Trophoblast cell (in vitro differentiated cells and primary cell): ENCODE measurements around the gene RAC2.

Experiments
- DNase-seq, 2 donors: peaks; one replicate each; pipeline ENCODE4 v3.0.0-alpha.2; 2016
- H2AFZ ChIP-seq: 2 replicates; pipeline ENCODE4 v1.6.1; 2013; ENCODE audit warnings: low read length, moderate library complexity, mild to moderate bottlenecking; ENCODE audit not compliant: insufficient read depth, poor library complexity
- H2AK5ac ChIP-seq: 2 replicates; pipeline ENCODE4 v1.6.1; 2013; ENCODE audit warnings: mild to moderate bottlenecking, low read length
- H2BK120ac ChIP-seq: 2 replicates; pipeline ENCODE4 v1.6.1; 2013; ENCODE audit warnings: low read length, mild to moderate bottlenecking, moderate library complexity; ENCODE audit not compliant: insufficient read depth, poor library complexity
- H2BK12ac ChIP-seq: 2 replicates; pipeline ENCODE4 v1.6.1; 2013; ENCODE audit warnings: mild to moderate bottlenecking, low read length, moderate library complexity
- H2BK5ac ChIP-seq: 2 replicates; pipeline ENCODE4 v1.6.1; 2013; ENCODE audit warnings: low read length, low read depth, moderate library complexity, mild to moderate bottlenecking; ENCODE audit not compliant: poor library complexity
- H3K14ac ChIP-seq: 2 replicates; pipeline ENCODE4 v1.6.1; 2013; ENCODE audit warnings: mild to moderate bottlenecking, low read length
- H3K18ac ChIP-seq: 2 replicates; pipeline ENCODE4 v1.6.1; 2013; ENCODE audit warnings: mild to moderate bottlenecking, low read length
- H3K23ac ChIP-seq: 2 replicates; pipeline ENCODE4 v1.6.1; 2013; ENCODE audit warnings: low read length
- H3K27ac ChIP-seq: 2 replicates; pipeline ENCODE4 v1.5.1; 2013; ENCODE audit warnings: low read depth, mild to moderate bottlenecking, inconsistent platforms, low read length, moderate library complexity
- H3K27me3 ChIP-seq: 2 replicates; pipeline ENCODE4 v1.6.1; 2013; ENCODE audit warnings: inconsistent platforms, mild to moderate bottlenecking, low read length, moderate library complexity; ENCODE audit not compliant: insufficient read depth
- H3K36me3 ChIP-seq, 2 experiments: 1 replicate in 1 of 2; 2 replicates in 1 of 2; pipeline ENCODE4 v1.6.1; 2013; ENCODE audit warnings: low read length in 2 of 2, mild to moderate bottlenecking in 2 of 2, moderate library complexity in 1 of 2; ENCODE audit not compliant: insufficient read depth in 2 of 2, control insufficient read depth in 1 of 2
- H3K4ac ChIP-seq: 2 replicates; pipeline ENCODE4 v1.6.1; 2013; ENCODE audit warnings: low read depth, mild to moderate bottlenecking, low read length, moderate library complexity
- H3K4me1 ChIP-seq, 2 experiments: 1 replicate in 1 of 2; 2 replicates in 1 of 2; pipeline ENCODE4 v1.6.1; 2013; ENCODE audit warnings: low read length in 2 of 2, mild to moderate bottlenecking in 2 of 2, moderate library complexity in 1 of 2; ENCODE audit not compliant: insufficient read depth in 2 of 2, control insufficient read depth in 1 of 2
- H3K4me2 ChIP-seq: 2 replicates; pipeline ENCODE4 v1.6.1; 2013; ENCODE audit warnings: inconsistent platforms, mild to moderate bottlenecking, low read length, moderate library complexity
- H3K4me3 ChIP-seq: 2 replicates; pipeline ENCODE4 v1.5.1; 2013; ENCODE audit warnings: mild to moderate bottlenecking, low read depth, low read length, inconsistent platforms
- H3K79me1 ChIP-seq: one replicate; pipeline ENCODE4 v1.6.1; 2013; ENCODE audit warnings: low read length
- H3K79me2 ChIP-seq: 2 replicates; pipeline ENCODE4 v1.6.1; 2013; ENCODE audit warnings: low read length, mild to moderate bottlenecking; ENCODE audit not compliant: control insufficient read depth, insufficient read depth, poor library complexity
- H3K9ac ChIP-seq: 2 replicates; pipeline ENCODE4 v1.6.1; 2013; ENCODE audit warnings: mild to moderate bottlenecking, low read length
- H3K9me3 ChIP-seq: 2 replicates; pipeline ENCODE4 v1.6.1; 2013; ENCODE audit warnings: low read depth, mild to moderate bottlenecking, control low read depth, inconsistent platforms, low read length; ENCODE audit not compliant: insufficient read depth
- H4K12ac ChIP-seq: 2 replicates; pipeline ENCODE4 v1.6.1; 2013; ENCODE audit warnings: low read depth, mild to moderate bottlenecking, low read length, moderate library complexity
- H4K8ac ChIP-seq: 2 replicates; pipeline ENCODE4 v1.6.1; 2013; ENCODE audit warnings: low read depth, mild to moderate bottlenecking, low read length, moderate library complexity
- H4K91ac ChIP-seq: one replicate; pipeline ENCODE4 v1.6.1; 2013; ENCODE audit warnings: low read depth, mild to moderate bottlenecking, low read length, moderate library complexity
- WGBS: extraction: QIAGEN DNeasy Blood & Tissue Kit; methylation state at CpG from one replicate; pipeline ENCODE4 v1.1.7; 2013; ENCODE audit warnings: missing lambda C conversion rate; ENCODE audit not compliant: insufficient read length, insufficient coverage; ENCODE audit errors: extremely low coverage; 5-methylcytosine and 5-hydroxymethylcytosine counted together

RAC2 gene

DNA sequence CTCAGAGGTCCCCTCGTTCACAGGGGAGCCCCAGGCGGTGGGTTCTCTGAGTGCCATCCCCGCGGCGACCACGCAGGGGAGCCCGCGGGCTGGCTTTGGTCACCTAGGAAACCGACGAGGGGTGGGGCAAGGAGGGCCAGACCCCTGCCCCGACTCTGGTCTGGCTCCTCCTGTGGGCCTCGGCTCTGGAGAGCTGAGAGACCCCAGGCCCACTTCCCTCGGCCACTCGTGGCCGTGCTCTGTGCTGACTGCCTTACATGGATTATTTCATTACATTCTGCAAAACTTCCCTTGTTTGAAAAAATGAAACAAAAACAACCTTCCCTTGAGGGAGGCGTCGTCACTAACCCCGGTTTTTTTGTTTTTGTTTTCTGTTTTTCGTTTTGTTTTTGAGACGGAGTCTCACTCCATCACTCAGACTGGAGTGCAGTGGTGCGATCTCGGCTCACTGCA is 23.1 kb upstream of the RAC2 start:
- H3K4ac ChIP-seq: no peak overlapping the region
- H4K91ac ChIP-seq: no peak overlapping the region
- no peaks in the 10 kb centered on the region for H3K4me1 ChIP-seq
- H2AK5ac ChIP-seq: no peak overlapping the region
- H3K18ac ChIP-seq: no peak overlapping the region
- H3K9ac ChIP-seq: no peak overlapping the region
- no peak overlapping the region for H2BK12ac ChIP-seq
- H2BK120ac ChIP-seq: no peak overlapping the region
- H3K4me3 ChIP-seq: no peak overlapping the region
- H3K36me3 ChIP-seq: no peaks in the 10 kb centered on the region
- no peaks in the 10 kb centered on the region for H3K79me2 ChIP-seq
- H2AFZ ChIP-seq: no peak overlapping the region
- H3K27ac ChIP-seq: no peak overlapping the region
- H4K12ac ChIP-seq: no peak overlapping the region
- peak overlapping the region; percentile 69 for H3K4me2 ChIP-seq
- no peaks in the 10 kb centered on the region for H3K79me1 ChIP-seq
- H2BK5ac ChIP-seq: no peak overlapping the region
- no peak overlapping the region for H3K14ac ChIP-seq
- no CpG with 5 or more reads among the region's 22 CpGs for whole genome bisulfite sequencing
- no peaks in the 10 kb centered on the region for H3K27me3 ChIP-seq
- peak overlapping the region; percentile 36 for H4K8ac ChIP-seq
- H3K23ac ChIP-seq: no peak overlapping the region
- peaks cover 12% of the 10 kb centered on the region for H3K9me3 ChIP-seq
- peak in 1 of 2 donors; percentile 25 for DNase-seq

- Histone ChIP-seq H2AFZ (no peak overlapping the region), H3K4me1 (no peaks in the 10 kb centered on the region), H3K18ac (no peak overlapping the region), H3K27me3 (no peaks in the 10 kb centered on the region), H2BK120ac (no peak overlapping the region), H3K4me3 (no peak overlapping the region), H4K12ac (no peak overlapping the region), H4K8ac (no peak overlapping the region), H4K91ac (no peak overlapping the region), H3K9me3 (peaks cover 12% of the 10 kb centered on the region), H2AK5ac (no peak overlapping the region), H3K23ac (no peak overlapping the region), H3K14ac (no peak overlapping the region), H3K4me2 (no peak overlapping the region), H2BK5ac (no peak overlapping the region), H3K27ac (no peak overlapping the region), H2BK12ac (no peak overlapping the region), H3K79me2 (no peaks in the 10 kb centered on the region), H3K4ac (no peak overlapping the region), H3K79me1 (no peaks in the 10 kb centered on the region), H3K9ac (no peak overlapping the region), H3K36me3 (no peaks in the 10 kb centered on the region)
- no peak for DNase-seq
- WGBS: no CpG with 5 or more reads among the region's 18 CpGs
Observed at GRCh38 chr22:37266581-37267134, 22.6 kb upstream of the RAC2 start.

GRCh38 chr22:37263966-37264887 is 20.2 kb upstream of the RAC2 start:
- Histone ChIP-seq H4K12ac (no peak overlapping the region), H3K27me3 (no peaks in the 10 kb centered on the region), H3K4me1 (no peaks in the 10 kb centered on the region), H3K27ac (no peak overlapping the region), H2AFZ (no peak overlapping the region), H3K9ac (no peak overlapping the region), H3K79me1 (no peaks in the 10 kb centered on the region), H2BK12ac (no peak overlapping the region), H4K8ac (no peak overlapping the region), H3K4ac (no peak overlapping the region), H3K4me2 (no peak overlapping the region), H3K18ac (no peak overlapping the region), H2BK5ac (no peak overlapping the region), H3K14ac (no peak overlapping the region), H3K9me3 (peaks cover 12% of the 10 kb centered on the region), H3K23ac (no peak overlapping the region), H2BK120ac (no peak overlapping the region), H3K36me3 (no peaks in the 10 kb centered on the region), H4K91ac (no peak overlapping the region), H3K79me2 (no peaks in the 10 kb centered on the region), H3K4me3 (no peak overlapping the region), H2AK5ac (no peak overlapping the region)
- no peak for DNase-seq
- no CpG with 5 or more reads among the region's 10 CpGs for WGBS

GRCh38 chr22:37262346-37262745 is 18.3 kb upstream of the RAC2 start:
- no peak overlapping the region for H4K8ac ChIP-seq
- no peaks in the 10 kb centered on the region for H3K27me3 ChIP-seq
- no peaks in the 10 kb centered on the region for H3K36me3 ChIP-seq
- H2BK12ac ChIP-seq: no peak overlapping the region
- no peak overlapping the region for H3K18ac ChIP-seq
- H3K14ac ChIP-seq: no peak overlapping the region
- no peaks in the 10 kb centered on the region for H3K79me2 ChIP-seq
- H3K27ac ChIP-seq: no peak overlapping the region
- no peaks in the 10 kb centered on the region for H3K79me1 ChIP-seq
- DNase-seq: no peak
- no CpG with 5 or more reads among the region's 5 CpGs for WGBS
- no peak overlapping the region for H3K4ac ChIP-seq
- no peak overlapping the region for H2AFZ ChIP-seq
- H2BK120ac ChIP-seq: no peak overlapping the region
- H3K9me3 ChIP-seq: peaks cover 12% of the 10 kb centered on the region
- H3K4me3 ChIP-seq: no peak overlapping the region
- H4K91ac ChIP-seq: no peak overlapping the region
- no peak overlapping the region for H3K23ac ChIP-seq
- H3K4me2 ChIP-seq: no peak overlapping the region
- no peak overlapping the region for H2BK5ac ChIP-seq
- H4K12ac ChIP-seq: no peak overlapping the region
- no peak overlapping the region for H3K9ac ChIP-seq
- no peak overlapping the region for H2AK5ac ChIP-seq
- no peaks in the 10 kb centered on the region for H3K4me1 ChIP-seq
